Islet precursor cell (in vitro differentiated cells): ENCODE data around the gene GSTA4.

Experiments
- DNase-seq: peaks from one replicate; pipeline ENCODE4 v3.0.0-alpha.2; 2018

GSTA4 gene

DNA sequence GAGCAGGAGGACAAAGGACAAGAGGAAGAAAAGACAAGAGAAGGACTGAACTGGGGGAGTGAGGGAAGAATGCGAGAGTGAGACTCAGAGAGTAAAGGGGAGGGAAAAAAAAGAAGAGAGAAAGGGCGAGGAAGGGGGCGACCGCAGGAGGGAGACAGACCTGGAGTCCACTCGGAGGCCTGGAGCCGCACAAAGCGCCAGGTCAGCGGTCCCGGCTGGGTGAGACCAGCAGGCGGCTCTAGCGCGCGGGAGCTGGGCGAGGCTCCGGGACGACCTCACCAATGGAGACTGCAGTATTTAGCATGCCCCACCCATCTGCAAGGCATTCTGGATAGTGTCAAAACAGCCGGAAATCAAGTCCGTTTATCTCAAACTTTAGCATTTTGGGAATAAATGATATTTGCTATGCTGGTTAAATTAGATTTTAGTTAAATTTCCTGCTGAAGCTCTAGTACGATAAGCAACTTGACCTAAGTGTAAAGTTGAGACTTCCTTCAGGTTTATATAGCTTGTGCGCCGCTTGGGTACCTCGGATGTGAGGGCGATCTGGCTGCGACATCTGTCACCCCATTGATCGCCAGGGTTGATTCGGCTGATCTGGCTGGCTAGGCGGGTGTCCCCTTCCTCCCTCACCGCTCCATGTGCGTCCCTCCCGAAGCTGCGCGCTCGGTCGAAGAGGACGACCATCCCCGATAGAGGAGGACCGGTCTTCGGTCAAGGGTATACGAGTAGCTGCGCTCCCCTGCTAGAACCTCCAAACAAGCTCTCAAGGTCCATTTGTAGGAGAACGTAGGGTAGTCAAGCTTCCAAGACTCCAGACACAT, at the start of gene GSTA4:
Gene GSTA4 (minus strand): TSS at position 196 of the 824 bp plus-strand sequence. CDS start 1,041 bp downstream, outside the sequence.
- DNase-seq, result peak; percentile 100

GRCh38 chr6:53044572-53044971, 49.5 kb upstream of the GSTA4 start:
- DNase-seq, result peak; percentile 63

GRCh38 chr6:53044071-53044470, 49.0 kb upstream of the GSTA4 start:
- DNase-seq, result peak; percentile 83

- no peak for DNase-seq
These were observed 48.5 kb upstream of the GSTA4 start for GRCh38 chr6:53043581-53043980.

- DNase-seq, result no peak
These were observed 47.0 kb upstream of the GSTA4 start for GRCh38 chr6:53042112-53042511.

DNA sequence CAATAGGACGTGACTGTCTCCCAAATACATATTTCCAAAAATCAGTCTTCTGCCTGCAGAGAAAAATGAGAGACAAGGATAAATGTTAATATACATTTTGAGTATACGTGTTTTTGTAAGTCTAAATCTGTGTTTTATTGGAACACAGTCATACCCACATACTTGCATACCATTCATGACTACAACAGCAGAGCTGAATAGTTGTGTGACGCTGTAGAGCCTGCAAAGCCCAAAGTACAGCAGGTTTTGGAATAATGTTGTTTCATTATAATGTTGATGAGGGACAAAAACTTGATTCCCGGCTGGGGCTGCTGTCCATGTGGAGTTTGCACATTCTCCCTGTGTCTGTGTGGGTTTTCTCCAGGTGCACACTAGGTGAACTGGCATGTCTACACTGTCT, 46.3 kb upstream of the GSTA4 start:
- no peak for DNase-seq

DNA sequence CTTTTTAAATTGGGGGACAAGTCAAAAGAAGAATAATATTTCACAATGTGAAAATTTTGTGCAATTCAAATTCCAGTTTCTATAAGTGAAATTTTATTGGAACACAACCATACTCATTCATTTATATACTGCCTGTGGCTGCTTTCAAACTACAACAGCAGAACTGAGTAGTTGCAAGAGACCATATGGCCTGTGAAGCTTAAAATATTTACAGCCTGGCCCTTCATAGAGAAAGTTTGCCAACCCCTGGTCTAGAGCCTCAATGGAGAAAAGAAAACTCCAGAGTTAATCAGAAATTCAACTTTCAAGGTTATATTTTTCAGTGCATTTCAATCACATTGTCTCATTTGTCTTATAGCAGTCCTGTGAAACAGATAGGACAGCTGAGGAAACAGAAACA, 43.5 kb upstream of the GSTA4 start:
- DNase-seq, result no peak

DNA sequence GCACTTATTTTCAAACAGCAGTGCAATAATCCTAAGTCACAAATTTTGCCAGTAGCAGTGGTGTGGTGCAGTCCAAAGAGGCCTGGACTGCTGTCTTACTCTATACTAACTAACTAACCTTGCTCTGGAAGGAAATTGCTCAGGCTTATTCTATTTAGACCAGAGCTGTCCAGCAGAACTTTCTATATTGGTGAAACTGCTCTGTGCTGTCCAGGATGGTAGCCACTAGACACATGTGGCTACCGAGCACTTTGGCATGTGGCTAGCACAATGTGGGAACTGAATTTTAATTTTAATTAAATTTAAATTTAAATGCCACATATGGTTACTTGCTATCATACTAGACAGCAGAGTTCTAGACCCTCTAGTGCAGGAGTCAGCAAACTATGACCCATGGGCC, 43.1 kb upstream of the GSTA4 start:
- DNase-seq, result no peak

DNA sequence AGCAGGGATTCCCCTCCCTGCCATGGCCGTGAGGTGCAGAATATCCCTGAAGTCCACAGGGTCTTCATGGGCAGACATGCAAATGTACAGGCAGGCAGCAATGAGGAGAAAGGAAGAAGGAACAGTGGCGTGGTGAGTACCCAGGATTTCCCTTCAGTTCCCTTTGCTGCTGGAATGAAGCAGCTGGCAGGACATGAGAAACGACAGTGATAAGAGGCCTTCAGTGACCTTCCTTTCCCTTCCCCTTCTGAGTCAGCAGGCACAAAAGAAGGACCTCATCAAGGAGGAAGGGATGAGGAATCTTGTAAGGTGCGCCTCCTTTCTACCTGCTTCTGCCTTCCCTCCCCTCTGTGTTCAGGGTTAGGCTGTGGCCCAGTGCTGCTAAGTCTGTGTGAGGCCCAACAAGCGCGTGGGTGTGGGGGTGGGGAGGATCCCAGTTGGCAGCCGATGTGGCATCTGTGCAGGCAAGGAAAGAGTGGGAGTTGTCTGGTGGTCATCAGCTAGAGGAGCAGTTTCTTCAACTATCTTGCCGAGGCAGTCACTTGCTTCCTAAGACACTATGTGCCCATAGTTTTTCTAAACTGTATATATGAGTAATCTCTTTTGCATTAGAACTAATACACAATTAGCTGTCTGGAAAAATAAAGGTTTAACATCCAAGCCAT, 40.6 kb upstream of the GSTA4 start:
- DNase-seq, result no peak

GRCh38 chr6:53033764-53034163, 38.7 kb upstream of the GSTA4 start:
- DNase-seq, result no peak

GRCh38 chr6:53032849-53033248, 37.8 kb upstream of the GSTA4 start:
- DNase-seq, result no peak

DNA sequence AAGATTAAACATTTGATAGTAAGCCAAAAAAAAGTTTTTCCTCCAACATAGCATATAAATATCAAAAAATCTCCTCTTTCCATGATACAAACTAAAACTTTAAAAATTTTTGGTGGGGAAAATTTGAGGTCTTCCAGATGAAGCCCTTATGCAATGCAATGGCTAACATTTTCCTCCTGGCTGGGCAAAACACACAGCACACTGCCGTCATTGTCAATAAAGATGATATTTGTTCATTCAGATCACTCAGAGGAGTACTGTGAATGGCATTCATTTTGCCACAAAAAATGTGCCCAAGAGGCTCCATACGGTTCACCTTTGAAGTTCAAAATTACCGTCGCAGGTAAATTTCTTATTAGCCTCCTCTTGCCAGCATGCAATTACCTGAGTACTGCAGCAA, 36.2 kb upstream of the GSTA4 start:
- DNase-seq, result no peak

- no peak for DNase-seq
These were observed 34.7 kb upstream of the GSTA4 start for GRCh38 chr6:53029761-53030160.

- DNase-seq, result no peak
These were observed 34.2 kb upstream of the GSTA4 start for GRCh38 chr6:53029257-53029656.

- DNase-seq, result no peak
These were observed 33.4 kb upstream of the GSTA4 start for GRCh38 chr6:53028467-53028866.

GRCh38 chr6:53027131-53027718, 32.1 kb upstream of the GSTA4 start:
- DNase-seq, result no peak

GRCh38 chr6:53026526-53026925, 31.4 kb upstream of the GSTA4 start:
- no peak for DNase-seq

DNA sequence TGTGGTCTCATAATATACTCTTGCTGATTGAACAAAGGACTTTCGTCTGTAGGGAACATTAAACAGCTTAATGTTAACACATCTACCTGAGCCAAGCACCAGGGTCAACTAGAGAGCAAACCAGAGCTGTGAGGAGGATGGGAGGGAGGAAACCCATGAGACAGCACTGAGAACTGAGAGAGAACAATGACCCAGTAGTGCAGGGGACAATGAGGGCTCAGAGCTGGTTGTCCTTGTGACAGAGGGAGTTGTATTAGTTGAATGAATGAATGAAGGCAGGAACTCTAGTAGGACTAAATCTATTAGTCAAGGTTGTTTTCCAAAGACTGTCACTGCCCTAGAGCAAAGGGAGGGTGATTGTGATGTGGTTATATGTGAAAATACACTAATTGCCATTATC, 28.2 kb upstream of the GSTA4 start:
- no peak for DNase-seq

GRCh38 chr6:53020005-53020744, 25.1 kb upstream of the GSTA4 start:
- DNase-seq, result no peak

DNA sequence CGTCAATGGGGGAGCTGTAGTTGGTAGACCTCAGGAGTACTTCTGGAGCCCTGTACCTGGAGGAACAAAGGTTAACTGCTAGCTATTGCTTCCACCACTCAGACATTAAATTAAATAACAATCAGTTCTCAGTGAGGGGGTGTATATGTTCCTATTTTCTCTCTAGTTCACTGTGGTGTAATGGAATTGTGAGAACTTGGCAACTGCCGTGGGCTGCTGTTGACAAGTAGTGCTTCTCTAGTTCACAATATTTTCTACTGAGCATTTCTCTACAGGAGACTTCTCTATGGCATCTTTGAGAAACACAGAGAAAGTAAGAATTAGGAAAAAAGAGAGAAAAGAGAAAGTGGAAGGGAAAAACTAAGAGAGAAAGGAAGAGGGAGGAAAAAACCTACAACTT, 23.4 kb upstream of the GSTA4 start:
- no peak for DNase-seq

DNA sequence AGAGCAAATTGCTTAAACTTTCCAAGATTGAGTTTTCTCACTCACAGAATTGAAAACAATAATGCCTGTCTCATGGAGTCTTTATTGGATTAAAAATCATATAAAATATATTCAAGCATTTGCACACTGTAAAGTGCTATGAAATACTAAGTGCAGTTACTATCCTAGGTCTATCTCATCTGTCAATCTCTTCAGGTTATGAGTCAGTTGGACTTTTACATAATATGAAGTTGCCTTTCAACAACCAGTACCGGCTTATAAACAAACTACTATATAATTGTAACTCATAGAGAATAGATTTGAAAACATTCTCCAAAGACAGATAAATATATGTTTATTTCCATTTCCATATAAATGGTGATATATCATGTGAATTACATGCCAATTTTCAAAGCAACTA, 20.4 kb upstream of the GSTA4 start:
- no peak for DNase-seq

DNA sequence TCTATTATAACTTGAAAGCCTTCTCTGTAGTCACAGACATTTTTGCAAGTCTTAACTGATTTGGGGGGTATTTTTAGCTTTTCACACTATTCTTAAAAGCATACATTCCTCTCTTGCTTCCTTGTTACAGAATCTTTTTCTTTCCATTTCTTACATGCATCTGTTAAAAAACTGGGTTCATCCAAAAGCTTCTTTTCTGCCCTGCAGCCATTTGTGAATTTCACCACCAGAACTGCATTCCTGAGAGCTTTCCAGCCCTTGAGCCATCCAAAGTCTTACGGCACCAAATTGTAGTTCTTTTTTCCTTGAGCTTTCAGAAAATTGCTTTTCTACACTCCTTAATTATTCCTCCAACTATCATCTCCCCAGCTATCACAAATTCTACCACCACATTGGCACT, 19.7 kb upstream of the GSTA4 start:
- DNase-seq, result no peak

DNA sequence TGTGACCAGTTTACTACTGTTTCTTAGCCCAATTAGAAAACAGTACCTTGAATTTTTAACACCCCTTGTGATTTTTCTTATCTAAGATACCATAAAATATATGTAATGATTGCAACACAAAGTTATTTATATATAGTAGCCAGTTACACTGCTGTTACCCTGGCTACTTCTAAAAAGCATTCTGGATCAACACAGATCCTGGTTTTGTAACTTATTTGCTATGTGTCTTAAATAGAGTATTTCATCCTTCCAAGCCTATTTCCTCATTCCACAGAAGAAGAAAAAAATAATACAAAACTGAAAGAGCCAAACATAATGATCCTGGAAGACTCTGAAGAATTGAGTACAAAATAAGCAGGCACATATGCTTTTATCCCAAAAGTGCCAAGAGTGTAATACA, 19.0 kb upstream of the GSTA4 start:
- no peak for DNase-seq
